Epithelial cell of proximal tubule (primary cell): Measurements from ENCODE around the gene CELF4. TPM values are rescaled to one million over a fixed set of nuclear protein-coding genes. Genes with fewer than 3 reads are reported as not detected.
A peak's percentile ranks its signal among the peaks of the same experiment; 100 is the strongest.

Experiments used
- DNase-seq: peaks from one replicate; pipeline ENCODE4 v3.0.0-alpha.2; 2011; ENCODE audit warnings: low read depth
- H3K4me3 ChIP-seq: 2 replicates; pipeline ENCODE4 v1.5.1; 2011; ENCODE audit warnings: low read depth, mild to moderate bottlenecking, low read length
- CTCF ChIP-seq: conservative IDR thresholded peaks from 2 replicates; pipeline ENCODE4 v1.5.1; 2012; ENCODE audit warnings: low read depth, mild to moderate bottlenecking, low read length
- total RNA-seq: library from RNA; depleted of rRNA; stranded (reverse); fragments of >200 nt; gene quantifications from 2 replicates; pipeline ENCODE4 v1.2.3, GENCODE V29; 2015

CELF4 gene
- total RNA-seq, 1 donor from 2014 or later = not detected

DNA sequence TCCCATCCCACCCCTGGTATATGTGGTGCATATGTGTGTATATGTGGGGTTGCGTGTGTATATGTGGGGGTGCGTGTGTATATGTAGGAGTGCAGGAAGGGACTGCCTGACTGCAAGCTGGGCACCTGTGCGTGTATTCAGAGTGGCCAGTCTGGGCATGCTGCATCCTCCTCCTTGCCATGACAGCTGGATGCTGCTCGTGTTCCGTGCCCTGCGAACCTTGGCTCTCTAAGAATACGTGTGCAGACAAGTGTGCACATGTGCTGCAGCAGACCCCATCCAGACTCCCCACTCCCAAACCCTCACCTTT is 222.1 kb downstream of the CELF4 start:
- no peak for DNase-seq
- no peak overlapping the region for H3K4me3 ChIP-seq
- no peak for TF ChIP-seq CTCF

- no peak overlapping the region for H3K4me3 ChIP-seq
- TF ChIP-seq CTCF = no peak
- DNase-seq = no peak
Measured at GRCh38 chr18:37341473-37342086, 224.0 kb downstream of the CELF4 start.

GRCh38 chr18:37341016-37341415 is 224.6 kb downstream of the CELF4 start:
- H3K4me3 ChIP-seq = no peak overlapping the region
- TF ChIP-seq CTCF = no peak
- DNase-seq = no peak

GRCh38 chr18:37339701-37340215 is 225.8 kb downstream of the CELF4 start:
- no peak for TF ChIP-seq CTCF

DNA sequence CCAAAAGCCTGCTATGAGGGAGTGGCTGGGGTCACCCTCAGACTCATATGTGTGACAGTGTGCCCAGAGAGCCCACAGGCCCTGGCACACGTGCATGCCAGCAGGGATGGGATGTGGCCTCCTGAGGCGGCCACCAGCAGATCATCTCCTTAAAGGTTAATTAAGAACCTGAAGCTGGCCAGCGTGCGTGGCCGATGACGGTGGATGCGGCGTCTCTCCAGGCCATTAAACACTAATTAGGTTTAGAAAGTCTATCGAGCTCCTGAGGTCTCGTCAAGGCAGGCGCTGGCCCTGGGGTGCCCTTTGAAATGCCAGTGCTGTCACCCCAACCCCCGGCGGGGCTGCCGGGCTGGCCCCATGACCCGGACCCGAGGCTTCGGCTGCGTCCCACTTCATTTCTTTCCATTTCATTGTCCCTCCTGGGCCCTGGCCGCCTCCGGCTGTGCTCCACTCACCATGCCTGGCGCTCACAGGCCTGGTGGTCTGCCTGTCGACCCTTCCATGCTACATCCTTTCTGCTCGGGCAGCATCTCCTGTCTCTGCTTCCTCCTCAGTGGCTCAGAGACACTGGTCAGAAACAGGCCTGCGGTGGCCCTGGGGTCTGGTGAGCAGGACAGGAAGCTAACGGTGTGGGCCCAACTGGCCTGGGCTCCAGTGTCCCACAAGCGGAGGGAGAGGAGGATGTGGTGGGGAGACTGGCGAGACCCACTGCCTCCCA is 228.9 kb downstream of the CELF4 start:
- no peak for TF ChIP-seq CTCF
- no peak overlapping the region for H3K4me3 ChIP-seq
- DNase-seq = no peak

More at GRCh38 chr18:37339701-37340215, 225.8 kb downstream of the CELF4 start:
- DNase-seq = no peak
- no peak overlapping the region for H3K4me3 ChIP-seq

DNA sequence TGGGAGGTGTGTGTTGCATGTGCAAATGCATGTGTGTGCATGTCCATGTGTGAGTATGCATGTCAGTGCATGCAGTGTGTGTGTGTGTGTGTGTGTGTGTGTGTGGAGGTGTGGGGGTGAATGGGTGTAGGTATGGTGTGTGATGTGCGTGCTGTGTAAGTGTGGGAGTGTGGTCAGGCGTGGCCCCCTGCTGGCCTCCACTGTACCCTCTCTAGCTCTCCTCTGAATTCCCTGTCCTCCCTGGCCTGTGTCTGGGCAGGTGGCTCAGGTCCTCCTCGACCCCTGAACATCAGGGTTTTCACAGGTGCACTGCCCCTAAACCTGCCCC is 230.2 kb downstream of the CELF4 start:
- no peak overlapping the region for H3K4me3 ChIP-seq
- no peak for DNase-seq
- peak; percentile 62 for TF ChIP-seq CTCF
